MCF 10A (cell line): ENCODE measurements around the gene BNIP1. TPM values are rescaled to one million over a fixed set of nuclear protein-coding genes. Genes with fewer than 3 reads are reported as not detected.

ENCODE experiments used
- BruUV-seq: library from RNA; stranded (reverse); fragments of 400-500 nt; replicated peaks from 2 replicates; lab custom pipeline; 2021; lab: Mats Ljungman, UMichigan
- CTCF ChIA-PET: fragments of 300-600 bp; sonication (Branson Sonifier 250); formaldehyde crosslinking; extraction: SDS; loops from one replicate; lab custom pipeline; 2021; ENCODE audit warnings: antibody characterized with exemption, inconsistent platforms; lab: Yijun Ruan, JAX
- POLR2A ChIA-PET: fragments of 300-600, 350-650 bp; sonication (Branson Sonifier 250); formaldehyde crosslinking; extraction: SDS; loops from one replicate; lab custom pipeline; 2020; ENCODE audit warnings: antibody characterized with exemption, inconsistent platforms; lab: Yijun Ruan, JAX
- DNase-seq: peaks from one replicate; pipeline ENCODE4 v3.0.0-alpha.2; 2018; ENCODE audit not compliant: unreplicated experiment
- H3K27ac Mint-ChIP-seq: one replicate; pipeline ENCODE4 v1.8.0; 2022; ENCODE audit warnings: mild to moderate bottlenecking, low read depth, mixed read lengths; ENCODE audit not compliant: unreplicated experiment
- H3K27me3 Mint-ChIP-seq: one replicate; pipeline ENCODE4 v1.8.0; 2022; ENCODE audit warnings: mixed read lengths; ENCODE audit not compliant: insufficient read depth, unreplicated experiment
- H3K36me3 Mint-ChIP-seq: one replicate; pipeline ENCODE4 v1.8.0; 2022; ENCODE audit warnings: mild to moderate bottlenecking, moderate library complexity, mixed read lengths; ENCODE audit not compliant: insufficient read depth, unreplicated experiment
- H3K4me1 Mint-ChIP-seq: one replicate; pipeline ENCODE4 v1.8.0; 2022; ENCODE audit warnings: mixed read lengths; ENCODE audit not compliant: insufficient read depth, unreplicated experiment
- H3K4me3 Mint-ChIP-seq: one replicate; pipeline ENCODE4 v1.8.0; 2022; ENCODE audit warnings: mild to moderate bottlenecking, moderate library complexity, mixed read lengths; ENCODE audit not compliant: unreplicated experiment
- H3K9me3 Mint-ChIP-seq: one replicate; pipeline ENCODE4 v1.8.0; 2022; ENCODE audit warnings: mixed read lengths; ENCODE audit not compliant: unreplicated experiment
- CTCF ChIP-seq: fragments of 200-600 bp; IDR thresholded peaks from one replicate; pipeline ENCODE4 v1.8.0; 2022; ENCODE audit warnings: antibody characterized with exemption, mild to moderate bottlenecking; ENCODE audit not compliant: unreplicated experiment
- intact Hi-C: fragments of 100-400 bp; cut with micrococcal nuclease; formaldehyde crosslinking; loops from 2 replicates; pipeline ENCODE4 v1.14.1; 2022
- total RNA-seq: library from RNA; stranded (reverse); gene quantifications from 2 replicates; pipeline ENCODE4 v1.2.3, GENCODE V29; 2022

Gene BNIP1
- total RNA-seq, 1 experiment from 2014 or later = 35.1 TPM

- peaks cover 60% of the 10 kb centered on the region for H3K36me3 Mint-ChIP-seq
- CTCF ChIA-PET = interaction anchor here (0.7 to 3.5 kb wide), 4 partner anchors 9 to 173 kb away, joined by 3 to 23 read pairs (median 4); no protein-coding TSS in a partner anchor
- no peak for DNase-seq
- intact Hi-C loops = no loop called here
- POLR2A ChIA-PET = interaction anchor here (0.8 to 1.1 kb wide), 2 partner anchors 9 to 71 kb away, joined by 3 read pairs; no protein-coding TSS in a partner anchor
- no peaks in the 10 kb centered on the region for H3K9me3 Mint-ChIP-seq
- H3K4me1 Mint-ChIP-seq = peaks cover 10% of the 10 kb centered on the region
- BruUV-seq = no TSS peak
- H3K27me3 Mint-ChIP-seq = no peaks in the 10 kb centered on the region
- H3K27ac Mint-ChIP-seq = no peak overlapping the region
- no peak overlapping the region for H3K4me3 Mint-ChIP-seq
- TF ChIP-seq CTCF = no peak
These were observed 14.0 kb downstream of the BNIP1 start for GRCh38 chr5:173158366-173158765.

GRCh38 chr5:173159256-173159655, 14.9 kb downstream of the BNIP1 start:
- TF ChIP-seq CTCF = no peak
- Mint-ChIP-seq H3K9me3 (no peaks in the 10 kb centered on the region), H3K4me1 (peaks cover 5% of the 10 kb centered on the region), H3K27me3 (no peaks in the 10 kb centered on the region), H3K27ac (no peak overlapping the region), H3K4me3 (no peak overlapping the region), H3K36me3 (peaks cover 64% of the 10 kb centered on the region)
- ChIA-PET POLR2A (interaction anchor here (0.9 to 1.1 kb wide), 2 partner anchors 8 to 43 kb away, joined by 3 read pairs; no protein-coding TSS in a partner anchor), CTCF (interaction anchor here (1.7 kb wide), 1 partner anchor 172 kb away, joined by 3 read pairs; no protein-coding TSS in a partner anchor)
- no peak for DNase-seq
- BruUV-seq = no TSS peak
- intact Hi-C loops = no loop called here

- no peak for DNase-seq
- TF ChIP-seq CTCF = no peak
- Mint-ChIP-seq H3K4me1 (no peaks in the 10 kb centered on the region), H3K27me3 (no peaks in the 10 kb centered on the region), H3K4me3 (no peak overlapping the region), H3K9me3 (no peaks in the 10 kb centered on the region), H3K36me3 (peaks cover 57% of the 10 kb centered on the region), H3K27ac (no peak overlapping the region)
- ChIA-PET CTCF (interaction anchor here (0.6 to 0.9 kb wide), 3 partner anchors 130 to 170 kb away, joined by 3 read pairs; no protein-coding TSS in a partner anchor), POLR2A (interaction anchor here (1.0 kb wide), 1 partner anchor 157 kb away, joined by 3 read pairs; no protein-coding TSS in a partner anchor)
- intact Hi-C loops = no loop called here
- BruUV-seq = no TSS peak
These were observed 16.8 kb downstream of the BNIP1 start for GRCh38 chr5:173161148-173161547.

GRCh38 chr5:173163219-173163618, 18.9 kb downstream of the BNIP1 start:
- H3K36me3 Mint-ChIP-seq = peaks cover 36% of the 10 kb centered on the region
- TF ChIP-seq CTCF = no peak
- no peak overlapping the region for H3K27ac Mint-ChIP-seq
- H3K9me3 Mint-ChIP-seq = no peaks in the 10 kb centered on the region
- no TSS peak for BruUV-seq
- no peak overlapping the region for H3K4me3 Mint-ChIP-seq
- CTCF ChIA-PET = interaction anchor here (0.6 to 1.6 kb wide), 7 partner anchors 13 to 457 kb away, joined by 3 to 6 read pairs (median 3); no protein-coding TSS in a partner anchor
- POLR2A ChIA-PET = interaction anchor here (1.1 kb wide), 1 partner anchor 17 kb away, joined by 4 read pairs; no protein-coding TSS in a partner anchor
- DNase-seq = no peak
- no peaks in the 10 kb centered on the region for H3K4me1 Mint-ChIP-seq
- H3K27me3 Mint-ChIP-seq = no peaks in the 10 kb centered on the region
- intact Hi-C loops = no loop called here
